ENCODE data around the gene GPR162. TPM values are rescaled to one million over a fixed set of nuclear protein-coding genes. Genes with fewer than 3 reads are reported as not detected.
A peak's percentile ranks its signal among the peaks of the same experiment; 100 is the strongest.

Gene GPR162
- total RNA-seq, 6 experiments from 2014 or later = 0.37 to 3.1 (median 2.1) TPM

GRCh38 chr12:6778217-6778573, 43.4 kb upstream of the GPR162 start:
- intact Hi-C loops (cut with DNase I) = no loop called here
- TF ChIP-seq POLR2A (IDR thresholded peaks at IDR 0.05) (no peak), CTCF (IDR thresholded peaks at IDR 0.05) (no peak)
- WGBS (ENCODE audit: insufficient coverage, low coverage, low lambda C conversion rate, missing lambda C conversion rate) = 37% methylated on average over 12 of the region's 14 CpGs
- Histone ChIP-seq H3K4me1 (peaks cover 0 to 62% (median 27%) of the 10 kb centered on the region in 4 donors), H3K9me3 (no peaks in the 10 kb centered on the region), H3K27me3 (no peaks in the 10 kb centered on the region), H3K4me3 (peak overlapping the region; percentile 23 to 41 (median 30)), H3K36me3 (no peaks in the 10 kb centered on the region), H3K27ac (peak overlapping the region; percentile 47 to 75 (median 62))
- ATAC-seq = peak; percentile 1 to 25 (median 14)
- DNase-seq = peak in 1 of 3 donors; percentile 58

GRCh38 chr12:6778574-6779550, 42.8 kb upstream of the GPR162 start:
- intact Hi-C loops (cut with DNase I) = no loop called here
- 3% methylated on average over 33 of the region's 35 CpGs for WGBS (ENCODE audit: insufficient coverage, low coverage, low lambda C conversion rate, missing lambda C conversion rate)
- Histone ChIP-seq H3K4me3 (peak overlapping the region; percentile 23 to 41 (median 30)), H3K27me3 (no peaks in the 10 kb centered on the region), H3K9me3 (no peaks in the 10 kb centered on the region), H3K36me3 (no peaks in the 10 kb centered on the region), H3K4me1 (peaks cover 0 to 62% (median 27%) of the 10 kb centered on the region in 4 donors), H3K27ac (peak overlapping the region; percentile 52 to 75 (median 62))
- no peak for TF ChIP-seq POLR2A (IDR thresholded peaks at IDR 0.05)
- TF ChIP-seq CTCF (IDR thresholded peaks at IDR 0.05) = peak; percentile 95 to 99 (median 96)
- ATAC-seq = peak; percentile 88 to 94 (median 90)
- DNase-seq = peak; percentile 93 to 96 (median 95)

- no peaks in the 10 kb centered on the region for H3K36me3 ChIP-seq
- peak; percentile 62 to 79 (median 72) for ATAC-seq
- H3K27me3 ChIP-seq = no peaks in the 10 kb centered on the region
- no peak for TF ChIP-seq POLR2A (IDR thresholded peaks at IDR 0.05)
- no peak for TF ChIP-seq CTCF (IDR thresholded peaks at IDR 0.05)
- intact Hi-C loops (cut with DNase I) = no loop called here
- no peaks in the 10 kb centered on the region for H3K9me3 ChIP-seq
- WGBS (ENCODE audit: insufficient coverage, low coverage, low lambda C conversion rate, missing lambda C conversion rate) = 26% methylated on average over 4 of the region's 6 CpGs
- H3K4me1 ChIP-seq = peaks cover 0 to 52% (median 26%) of the 10 kb centered on the region in 4 donors
- H3K27ac ChIP-seq = peak overlapping the region; percentile 52 to 75 (median 62)
- DNase-seq = peak; percentile 85 to 91 (median 88)
- H3K4me3 ChIP-seq = no peak overlapping the region
These were observed 41.8 kb upstream of the GPR162 start for GRCh38 chr12:6779708-6780432.

GRCh38 chr12:6780573-6780972, 41.0 kb upstream of the GPR162 start:
- DNase-seq (no peak), ATAC-seq (no peak)
- Histone ChIP-seq H3K9me3 (no peaks in the 10 kb centered on the region), H3K4me3 (no peak overlapping the region), H3K27ac (peak overlapping the region in 2 of 3 donors; percentile 52 to 62), H3K4me1 (peaks cover 0 to 45% (median 21%) of the 10 kb centered on the region in 4 donors), H3K27me3 (no peaks in the 10 kb centered on the region), H3K36me3 (no peaks in the 10 kb centered on the region)
- 65% methylated on average over 4 of the region's 6 CpGs for WGBS (ENCODE audit: insufficient coverage, low coverage, low lambda C conversion rate, missing lambda C conversion rate)
- TF ChIP-seq CTCF (IDR thresholded peaks at IDR 0.05) = no peak
- TF ChIP-seq POLR2A (IDR thresholded peaks at IDR 0.05) = no peak
- intact Hi-C loops (cut with DNase I) = no loop called here

Measured in right lobe of liver (tissue), 6 donors.